ENCODE results near the gene MED29. TPM values are rescaled to one million over a fixed set of nuclear protein-coding genes. Genes with fewer than 3 reads are reported as not detected.

MED29 gene
- total RNA-seq, 1 experiment from 2014 or later = 37.1 TPM

GRCh38 chr19:39424934-39425333, 33.8 kb downstream of the MED29 start:
- no peak overlapping the region for H3K4me3 ChIP-seq (ENCODE audit: low read depth, low read length, poor library complexity, severe bottlenecking)
- POLR2A ChIA-PET (ENCODE audit: low non-redundant PET) = no interaction called here
- CTCF ChIA-PET = interaction anchor here (0.6 kb wide), 1 partner anchor 57 kb away, joined by 3 read pairs; no protein-coding TSS in a partner anchor
- no peaks in the 10 kb centered on the region for H3K9me3 ChIP-seq (ENCODE audit: low read depth, low read length, poor library complexity, severe bottlenecking)
- BruUV-seq (replicated peaks) = no TSS peak
- no peaks in the 10 kb centered on the region for H3K27me3 ChIP-seq (replicated peaks; ENCODE audit: insufficient read depth, low read depth, low read length, poor library complexity)
- peaks cover 6% of the 10 kb centered on the region for H3K4me1 ChIP-seq (ENCODE audit: insufficient read depth, low read length, poor library complexity, severe bottlenecking)
- no peak for DNase-seq (ENCODE audit: low spot score)
- no peak overlapping the region for H3K27ac ChIP-seq (ENCODE audit: low read depth, low read length, poor library complexity, severe bottlenecking)
- intact Hi-C loops (cut with micrococcal nuclease; ENCODE audit: unreplicated experiment) = no loop called here
- peaks cover 24% of the 10 kb centered on the region for H3K36me3 ChIP-seq (ENCODE audit: insufficient read depth, low read length, poor library complexity, severe bottlenecking)
- no peak for TF ChIP-seq EZH2 (IDR thresholded peaks at IDR 0.05; ENCODE audit: borderline replicate concordance, low read depth, low read length, poor library complexity, severe bottlenecking)
- no peak for TF ChIP-seq CTCF (conservative IDR thresholded peaks at IDR 0.05; ENCODE audit: low read depth, low read length)

GRCh38 chr19:39425744-39426143, 34.6 kb downstream of the MED29 start:
- Histone ChIP-seq H3K4me3 (ENCODE audit: low read depth, low read length, poor library complexity, severe bottlenecking) (no peak overlapping the region), H3K27me3 (replicated peaks; ENCODE audit: insufficient read depth, low read depth, low read length, poor library complexity) (no peaks in the 10 kb centered on the region), H3K36me3 (ENCODE audit: insufficient read depth, low read length, poor library complexity, severe bottlenecking) (peaks cover 16% of the 10 kb centered on the region), H3K4me1 (ENCODE audit: insufficient read depth, low read length, poor library complexity, severe bottlenecking) (peaks cover 6% of the 10 kb centered on the region), H3K9me3 (ENCODE audit: low read depth, low read length, poor library complexity, severe bottlenecking) (no peaks in the 10 kb centered on the region), H3K27ac (ENCODE audit: low read depth, low read length, poor library complexity, severe bottlenecking) (no peak overlapping the region)
- POLR2A ChIA-PET (ENCODE audit: low non-redundant PET) = interaction anchor here (2.2 kb wide), 1 partner anchor 10 kb away, joined by 9 read pairs; the partner anchor contains the start of gene RPS16
- intact Hi-C loops (cut with micrococcal nuclease; ENCODE audit: unreplicated experiment) = no loop called here
- CTCF ChIA-PET = no interaction called here
- no TSS peak for BruUV-seq (replicated peaks)
- DNase-seq (ENCODE audit: low spot score) = no peak
- TF ChIP-seq CTCF (conservative IDR thresholded peaks at IDR 0.05; ENCODE audit: low read depth, low read length) (no peak), EZH2 (IDR thresholded peaks at IDR 0.05; ENCODE audit: borderline replicate concordance, low read depth, low read length, poor library complexity, severe bottlenecking) (no peak)

GRCh38 chr19:39426170-39426569, 35.0 kb downstream of the MED29 start:
- DNase-seq (ENCODE audit: low spot score) = no peak
- H3K9me3 ChIP-seq (ENCODE audit: low read depth, low read length, poor library complexity, severe bottlenecking) = no peaks in the 10 kb centered on the region
- H3K36me3 ChIP-seq (ENCODE audit: insufficient read depth, low read length, poor library complexity, severe bottlenecking) = peaks cover 17% of the 10 kb centered on the region
- no peaks in the 10 kb centered on the region for H3K27me3 ChIP-seq (replicated peaks; ENCODE audit: insufficient read depth, low read depth, low read length, poor library complexity)
- POLR2A ChIA-PET (ENCODE audit: low non-redundant PET) = interaction anchor here (2.2 kb wide), 1 partner anchor 9 kb away, joined by 9 read pairs; the partner anchor contains the start of gene RPS16
- intact Hi-C loops (cut with micrococcal nuclease; ENCODE audit: unreplicated experiment) = no loop called here
- H3K27ac ChIP-seq (ENCODE audit: low read depth, low read length, poor library complexity, severe bottlenecking) = no peak overlapping the region
- CTCF ChIA-PET = no interaction called here
- H3K4me3 ChIP-seq (ENCODE audit: low read depth, low read length, poor library complexity, severe bottlenecking) = no peak overlapping the region
- TSS peak; percentile 2 for BruUV-seq (replicated peaks)
- TF ChIP-seq CTCF (conservative IDR thresholded peaks at IDR 0.05; ENCODE audit: low read depth, low read length) = no peak
- no peak for TF ChIP-seq EZH2 (IDR thresholded peaks at IDR 0.05; ENCODE audit: borderline replicate concordance, low read depth, low read length, poor library complexity, severe bottlenecking)
- peaks cover 6% of the 10 kb centered on the region for H3K4me1 ChIP-seq (ENCODE audit: insufficient read depth, low read length, poor library complexity, severe bottlenecking)

Data from A673 (cell line).